ENCODE results near the gene MEN1. TPM values are rescaled to one million over a fixed set of nuclear protein-coding genes. Genes with fewer than 3 reads are reported as not detected.

Gene MEN1
- total RNA-seq, 2 donors from 2014 or later = 27.9 to 45.5 TPM

DNA sequence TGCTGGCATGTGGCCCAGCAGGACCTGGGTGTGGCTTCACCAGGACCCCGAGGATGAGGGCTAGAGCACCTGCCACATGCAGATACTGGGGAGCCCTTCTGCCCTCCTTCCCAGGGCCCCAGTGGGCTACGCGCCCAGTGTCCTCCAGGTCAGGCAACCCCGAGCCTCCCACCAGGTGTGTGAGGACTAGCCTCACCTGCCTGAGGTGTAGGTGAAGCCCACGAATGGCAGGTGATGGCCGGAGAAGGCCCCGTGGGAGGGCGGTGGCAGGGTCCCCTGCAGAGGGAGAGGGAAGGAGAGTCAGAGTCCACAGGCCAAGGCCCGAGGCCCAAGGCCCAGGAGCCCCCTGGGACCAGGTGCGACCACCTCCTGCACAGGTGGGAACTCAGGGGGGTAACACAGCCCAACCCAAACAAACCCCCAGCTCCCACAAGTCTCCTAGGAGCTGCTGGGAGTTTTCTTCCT is 27.6 kb upstream of the MEN1 start:
- peaks cover 10% of the 10 kb centered on the region for H3K4me1 ChIP-seq (replicated peaks)
- DNase-seq (ENCODE audit: low spot score) = no peak
- H3K4me3 ChIP-seq = no peak overlapping the region
- intact Hi-C loops (cut with DNase I) = no loop called here
- H3K27ac ChIP-seq = no peak overlapping the region
- no peaks in the 10 kb centered on the region for H3K9me3 ChIP-seq
- no peaks in the 10 kb centered on the region for H3K27me3 ChIP-seq (replicated peaks; ENCODE audit: insufficient read depth)
- TF ChIP-seq POLR2A (IDR thresholded peaks at IDR 0.05) (no peak), POLR2AphosphoS5 (IDR thresholded peaks at IDR 0.05) (no peak), CTCF (IDR thresholded peaks at IDR 0.05) (no peak)
- H3K36me3 ChIP-seq = peaks cover 4 to 6% of the 10 kb centered on the region in 2 donors
- 90% methylated on average over 6 of the region's 10 CpGs for WGBS

GRCh38 chr11:64836448-64837072 is 26.2 kb upstream of the MEN1 start:
- 82% methylated on average over 16 of the region's 16 CpGs for WGBS
- peaks cover 4 to 10% of the 10 kb centered on the region in 2 donors for H3K36me3 ChIP-seq
- intact Hi-C loops (cut with DNase I) = no loop called here
- H3K27ac ChIP-seq = no peak overlapping the region
- DNase-seq (ENCODE audit: low spot score) = no peak
- H3K9me3 ChIP-seq = no peaks in the 10 kb centered on the region
- peaks cover under 1% of the 10 kb centered on the region for H3K4me1 ChIP-seq (replicated peaks)
- no peaks in the 10 kb centered on the region for H3K27me3 ChIP-seq (replicated peaks; ENCODE audit: insufficient read depth)
- no peak overlapping the region for H3K4me3 ChIP-seq
- no peak for TF ChIP-seq POLR2A (IDR thresholded peaks at IDR 0.05)
- no peak for TF ChIP-seq CTCF (IDR thresholded peaks at IDR 0.05)
- no peak for TF ChIP-seq POLR2AphosphoS5 (IDR thresholded peaks at IDR 0.05)

DNA sequence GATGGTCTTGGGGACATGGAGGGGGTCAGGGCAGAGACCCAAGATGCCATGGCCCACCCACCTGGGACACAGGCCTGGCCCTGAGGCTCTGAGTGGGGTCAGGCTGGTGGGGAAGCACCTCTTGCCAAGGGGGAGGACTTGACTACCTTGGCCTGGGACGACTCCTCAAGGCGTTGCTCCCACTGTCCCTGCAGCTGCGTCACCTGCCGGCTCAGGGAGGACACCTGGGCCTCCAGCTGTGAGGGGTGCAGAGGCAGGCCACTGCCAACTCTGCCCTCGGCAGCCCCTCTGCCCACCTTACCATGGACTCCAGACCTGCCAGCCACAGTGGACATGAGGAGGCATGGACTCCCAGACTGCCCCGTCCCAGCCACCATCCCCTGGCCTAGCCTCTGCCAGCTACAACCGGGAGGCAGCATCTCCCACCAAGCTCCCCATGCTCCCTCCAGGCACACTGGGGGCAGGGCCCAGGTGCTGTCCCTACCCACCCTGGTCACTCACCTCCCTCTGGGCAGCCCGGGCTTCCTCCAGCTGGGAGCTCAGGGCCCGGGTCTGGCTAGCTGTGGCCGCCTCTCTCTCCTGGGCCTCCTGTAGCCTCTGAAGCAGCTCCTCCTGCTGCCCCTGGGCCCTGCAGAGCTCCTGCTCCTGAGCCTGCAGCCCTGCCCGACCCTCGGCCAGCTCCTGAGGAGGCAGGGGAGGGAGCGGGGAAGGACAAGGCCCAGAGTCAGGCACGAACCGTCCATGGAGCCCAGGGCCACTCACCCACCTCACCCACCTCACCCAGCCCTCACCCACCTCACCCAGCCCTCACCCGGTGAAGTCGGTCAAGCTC is 25.5 kb upstream of the MEN1 start:
- no peak for DNase-seq (ENCODE audit: low spot score)
- H3K27me3 ChIP-seq (replicated peaks; ENCODE audit: insufficient read depth) = no peaks in the 10 kb centered on the region
- no peak for TF ChIP-seq CTCF (IDR thresholded peaks at IDR 0.05)
- H3K9me3 ChIP-seq = no peaks in the 10 kb centered on the region
- peaks cover 4 to 10% of the 10 kb centered on the region in 2 donors for H3K36me3 ChIP-seq
- 87% methylated on average over 14 of the region's 17 CpGs for WGBS
- no peaks in the 10 kb centered on the region for H3K4me1 ChIP-seq (replicated peaks)
- no peak overlapping the region for H3K27ac ChIP-seq
- intact Hi-C loops (cut with DNase I) = no loop called here
- H3K4me3 ChIP-seq = no peak overlapping the region

- Histone ChIP-seq H3K4me1 (replicated peaks) (no peaks in the 10 kb centered on the region), H3K36me3 (peaks cover 4 to 10% of the 10 kb centered on the region in 2 donors), H3K27ac (no peak overlapping the region), H3K27me3 (replicated peaks; ENCODE audit: insufficient read depth) (no peaks in the 10 kb centered on the region), H3K9me3 (no peaks in the 10 kb centered on the region), H3K4me3 (no peak overlapping the region)
- WGBS = 81% methylated on average over 29 of the region's 29 CpGs
- intact Hi-C loops (cut with DNase I) = no loop called here
- TF ChIP-seq POLR2A (IDR thresholded peaks at IDR 0.05) = no peak
- TF ChIP-seq POLR2AphosphoS5 (IDR thresholded peaks at IDR 0.05) = no peak
- DNase-seq (ENCODE audit: low spot score) = no peak
Measured at GRCh38 chr11:64834723-64835615, 24.6 kb upstream of the MEN1 start.
